Measurements from ENCODE around the gene S100PBP. TPM values are rescaled to one million over a fixed set of nuclear protein-coding genes. Genes with fewer than 3 reads are reported as not detected.

Gene S100PBP
- total RNA-seq, 1 donor: 46.6 TPM

DNA sequence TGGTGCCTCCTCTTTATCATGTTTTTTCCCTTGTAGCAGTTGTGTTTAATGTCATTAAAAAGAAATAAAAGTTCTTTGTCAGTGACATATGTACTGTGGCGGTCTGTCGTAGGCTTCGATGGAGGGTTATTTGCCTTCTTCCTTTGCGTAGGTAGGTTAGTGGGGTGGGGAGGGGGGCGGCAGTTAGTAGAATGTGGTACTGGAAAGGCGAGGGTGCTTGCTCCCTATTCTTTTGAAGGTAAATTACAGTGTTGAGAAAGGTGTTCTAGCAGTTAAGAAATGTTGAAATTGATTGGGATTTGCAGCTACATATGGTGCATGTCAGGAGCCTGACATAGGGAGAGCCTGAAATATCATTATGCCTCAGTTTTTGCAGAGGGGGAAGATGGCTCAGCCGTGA lies 41.3 kb downstream of the S100PBP start:
- H3K4me3 ChIP-seq (ENCODE audit: low read depth, low read length): no peak overlapping the region
- DNase-seq (ENCODE audit: low read depth): no peak
- TF ChIP-seq CTCF (IDR thresholded peaks at IDR 0.05; ENCODE audit: insufficient read depth, low read depth, low read length): no peak

GRCh38 chr1:32859915-32860314 lies 42.5 kb downstream of the S100PBP start:
- no peak for TF ChIP-seq CTCF (IDR thresholded peaks at IDR 0.05; ENCODE audit: insufficient read depth, low read depth, low read length)
- H3K4me3 ChIP-seq (ENCODE audit: low read depth, low read length): no peak overlapping the region
- DNase-seq (ENCODE audit: low read depth): no peak

GRCh38 chr1:32860566-32860965 lies 43.1 kb downstream of the S100PBP start:
- no peak for DNase-seq (ENCODE audit: low read depth)
- TF ChIP-seq CTCF (IDR thresholded peaks at IDR 0.05; ENCODE audit: insufficient read depth, low read depth, low read length): no peak
- H3K4me3 ChIP-seq (ENCODE audit: low read depth, low read length): no peak overlapping the region

GRCh38 chr1:32861904-32862695 lies 44.6 kb downstream of the S100PBP start:
- no peak for DNase-seq (ENCODE audit: low read depth)
- H3K4me3 ChIP-seq (ENCODE audit: low read depth, low read length): no peak overlapping the region
- no peak for TF ChIP-seq CTCF (IDR thresholded peaks at IDR 0.05; ENCODE audit: insufficient read depth, low read depth, low read length)

GRCh38 chr1:32863218-32863880 lies 45.9 kb downstream of the S100PBP start:
- TF ChIP-seq CTCF (IDR thresholded peaks at IDR 0.05; ENCODE audit: insufficient read depth, low read depth, low read length): no peak
- DNase-seq (ENCODE audit: low read depth): no peak
- no peak overlapping the region for H3K4me3 ChIP-seq (ENCODE audit: low read depth, low read length)

DNA sequence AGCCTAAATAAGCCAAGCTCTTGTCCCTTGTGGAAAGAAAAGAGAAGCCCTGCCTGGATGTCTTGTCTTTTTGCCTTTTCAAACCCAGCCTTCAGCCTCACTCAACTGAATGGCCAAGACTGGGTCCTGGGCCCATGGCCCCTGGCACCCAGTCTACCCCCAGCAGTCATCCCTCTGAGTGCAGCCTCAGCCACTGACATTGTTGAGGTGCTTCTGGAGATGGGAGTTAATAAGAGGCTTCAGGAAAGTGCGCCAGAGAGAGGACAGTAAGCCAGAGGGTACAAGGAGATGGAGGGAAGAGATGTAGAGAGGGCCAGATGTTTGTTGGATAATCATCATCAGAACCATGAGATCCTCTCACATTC lies 46.4 kb downstream of the S100PBP start:
- no peak for TF ChIP-seq CTCF (IDR thresholded peaks at IDR 0.05; ENCODE audit: insufficient read depth, low read depth, low read length)
- no peak for DNase-seq (ENCODE audit: low read depth)
- no peak overlapping the region for H3K4me3 ChIP-seq (ENCODE audit: low read depth, low read length)
